ENCODE measurements around the gene SMIM20.

Gene SMIM20

GRCh38 chr4:25955705-25956104 is 41.7 kb downstream of the SMIM20 start:
- no peak for DNase-seq (ENCODE audit: low read depth)

GRCh38 chr4:25956260-25956659 is 42.2 kb downstream of the SMIM20 start:
- no peak for DNase-seq (ENCODE audit: low read depth)

- no peak for DNase-seq (ENCODE audit: low read depth)
Measured at GRCh38 chr4:25958110-25958509, 44.1 kb downstream of the SMIM20 start.

GRCh38 chr4:25962393-25962792 is 48.4 kb downstream of the SMIM20 start:
- no peak for DNase-seq (ENCODE audit: low read depth)

GRCh38 chr4:25965629-25966028 is 51.6 kb downstream of the SMIM20 start:
- DNase-seq (ENCODE audit: low read depth), result no peak

- no peak for DNase-seq (ENCODE audit: low read depth)
Measured at GRCh38 chr4:25966171-25966570, 52.2 kb downstream of the SMIM20 start.

GRCh38 chr4:25969374-25970155 is 55.5 kb downstream of the SMIM20 start:
- no peak for DNase-seq (ENCODE audit: low read depth)

- no peak for DNase-seq (ENCODE audit: low read depth)
Measured at GRCh38 chr4:25970226-25970675, 56.2 kb downstream of the SMIM20 start.

GRCh38 chr4:25970691-25971432 is 56.8 kb downstream of the SMIM20 start:
- no peak for DNase-seq (ENCODE audit: low read depth)

GRCh38 chr4:25972366-25972765 is 58.3 kb downstream of the SMIM20 start:
- no peak for DNase-seq (ENCODE audit: low read depth)

- DNase-seq (ENCODE audit: low read depth), result no peak
Measured at GRCh38 chr4:25972984-25973745, 59.1 kb downstream of the SMIM20 start.

- DNase-seq (ENCODE audit: low read depth), result no peak
Measured at GRCh38 chr4:25976780-25977179, 62.8 kb downstream of the SMIM20 start.

- no peak for DNase-seq (ENCODE audit: low read depth)
Measured at GRCh38 chr4:25977397-25978170, 63.6 kb downstream of the SMIM20 start.

- DNase-seq (ENCODE audit: low read depth), result no peak
Measured at GRCh38 chr4:25978327-25978726, 64.3 kb downstream of the SMIM20 start.
